ENCODE results near the gene ZFYVE19. TPM values are rescaled to one million over a fixed set of nuclear protein-coding genes. Genes with fewer than 3 reads are reported as not detected.

The ZFYVE19 gene
- total and polyA plus RNA-seq, 2 of the 13 experiments (the other 11 are each of a cell fraction or from before 2014, with no cell fraction given), result 23.3 to 44.0 TPM

- TF ChIP-seq ZMYM3 (CRISPR knock-in tag; IDR thresholded peaks at IDR 0.05), result peak; percentile 79
- no peak for TF ChIP-seq ZNF296 (CRISPR knock-in tag; conservative IDR thresholded peaks at IDR 0.05)
- TF ChIP-seq HOXD1 (CRISPR knock-in tag; IDR thresholded peaks at IDR 0.05), result no peak
- no peak for TF ChIP-seq ZHX1 (CRISPR knock-in tag; IDR thresholded peaks at IDR 0.05; ENCODE audit: low read depth)
- TF ChIP-seq BORCS8-MEF2B (CRISPR knock-in tag; IDR thresholded peaks at IDR 0.05), result no peak
- no peak for TF ChIP-seq NBN (conservative IDR thresholded peaks at IDR 0.05)
- no peak for TF ChIP-seq FUBP1 (CRISPR knock-in tag; IDR thresholded peaks at IDR 0.05; ENCODE audit: borderline replicate concordance)
- no peak for TF ChIP-seq NFATC3 (CRISPR knock-in tag; IDR thresholded peaks at IDR 0.05)
- no peak for TF ChIP-seq PRDM4 (CRISPR knock-in tag; IDR thresholded peaks at IDR 0.05; ENCODE audit: borderline replicate concordance)
- no peak for TF ChIP-seq ZMYM4 (CRISPR knock-in tag; IDR thresholded peaks at IDR 0.05)
- no peak for TF ChIP-seq GATAD2A (CRISPR knock-in tag; IDR thresholded peaks at IDR 0.05)
- TF ChIP-seq DBP (CRISPR knock-in tag; IDR thresholded peaks at IDR 0.05; ENCODE audit: not compliant biosample characterization), result no peak
- TF ChIP-seq ZFP36 (IDR thresholded peaks at IDR 0.05; ENCODE audit: borderline replicate concordance, low read depth, low read length, partially characterized antibody), result peak; percentile 34
- no peak for TF ChIP-seq ZNF639 (CRISPR knock-in tag; conservative IDR thresholded peaks at IDR 0.05)
- 0 out of 2 replicates have a peak, but pooled peaks have one; percentile 22 for TF ChIP-seq HDAC2 (CRISPR knock-in tag; IDR thresholded peaks at IDR 0.05)
These were observed 56.9 kb downstream of the ZFYVE19 start (continued) for GRCh38 chr15:40863660-40864270.

Data from HepG2 (cell line).